GM12878 (cell line): ENCODE data around the gene PDIA5. TPM values are rescaled to one million over a fixed set of nuclear protein-coding genes. Genes with fewer than 3 reads are reported as not detected.

ENCODE experiments used
- ATAC-seq: fragments of 200-7000 bp; cut with Tn5 transposase; 3 replicates; pipeline ENCODE4 v1.9.1; 2020; ENCODE audit warnings: mild to moderate bottlenecking, moderate library complexity
- BruUV-seq: library from RNA; stranded (reverse); fragments of 400-500 nt; replicated peaks from 2 replicates; lab custom pipeline; 2021; lab: Mats Ljungman, UMichigan
- CTCF ChIA-PET: fragments of 300-600 bp; sonication (Branson Sonifier 250); formaldehyde crosslinking; extraction: SDS; loops from one replicate; lab custom pipeline; 2021; ENCODE audit warnings: inconsistent platforms; lab: Yijun Ruan, JAX
- POLR2A ChIA-PET: fragments of 350-600 bp; formaldehyde crosslinking; extraction: SDS; loops from one replicate; lab custom pipeline; 2021; ENCODE audit warnings: inconsistent platforms; lab: Charles Lee
- RAD21 ChIA-PET: fragments of 300-600 bp; sonication (Branson Sonifier 250); formaldehyde crosslinking; loops from one replicate; lab custom pipeline; 2023; ENCODE audit warnings: antibody characterized with exemption; ENCODE audit not compliant: unreplicated experiment; lab: Charles Lee
- SMC1A ChIA-PET: fragments of 300-600 bp; sonication (Branson Sonifier 250); formaldehyde crosslinking; loops from one replicate; lab custom pipeline; 2023; ENCODE audit not compliant: unreplicated experiment, uncharacterized antibody; lab: Charles Lee
- DNase-seq: peaks from one replicate; pipeline ENCODE4 v3.0.0-alpha.2; 2011; ENCODE audit warnings: low read depth, low spot score
- FAIRE-seq: peaks from 3 replicates; lab custom pipeline; 2011; peaks lifted over from hg19 to GRCh38; lab: Jason Lieb, UNC
- H2AFZ ChIP-seq: 2 replicates; pipeline ENCODE4 v1.6.0; 2011; ENCODE audit warnings: low read depth, low read length, control low read depth; ENCODE audit not compliant: control insufficient read depth
- H3K27ac ChIP-seq: 2 replicates; pipeline ENCODE4 v1.5.1; 2011; ENCODE audit warnings: control low read depth; ENCODE audit not compliant: control insufficient read depth, insufficient read depth
- H3K27me3 ChIP-seq, 2 experiments: replicated peaks in 1 of 2; 2 replicates each; pipeline versions ENCODE4 v1.6.0 to v1.6.1; 2011; ENCODE audit warnings: low read length in 1 of 2; ENCODE audit not compliant: control insufficient read depth in 2 of 2, insufficient read depth in 2 of 2
- H3K36me3 ChIP-seq, 2 experiments: 2 replicates each; pipeline ENCODE4 v1.5.1; 2011; ENCODE audit warnings: low read length in 1 of 2; ENCODE audit not compliant: control insufficient read depth in 2 of 2, insufficient read depth in 2 of 2
- H3K4me1 ChIP-seq: 2 replicates; pipeline ENCODE4 v1.6.1; 2011; ENCODE audit warnings: mild to moderate bottlenecking, low read length, moderate library complexity, mixed read lengths; ENCODE audit not compliant: control insufficient read depth, insufficient read depth
- H3K4me2 ChIP-seq: 2 replicates; pipeline ENCODE4 v1.6.0; 2011; ENCODE audit warnings: control low read depth; ENCODE audit not compliant: control insufficient read depth, insufficient read depth
- H3K4me3 ChIP-seq: fragments of 200-600 bp; sonication (generic); 2 replicates; pipeline ENCODE4 v1.5.1; 2016
- H3K79me2 ChIP-seq: 2 replicates; pipeline ENCODE4 v1.6.0; 2011; ENCODE audit warnings: low read length; ENCODE audit not compliant: control insufficient read depth, insufficient read depth
- H3K9ac ChIP-seq: 2 replicates; pipeline ENCODE4 v1.8.0; 2011; ENCODE audit warnings: low read length, control low read depth, mixed read lengths; ENCODE audit not compliant: control insufficient read depth, insufficient read depth
- H3K9me3 ChIP-seq: replicated peaks from 3 replicates; pipeline ENCODE4 v1.5.1; 2011; ENCODE audit warnings: mild to moderate bottlenecking, low read length; ENCODE audit not compliant: control insufficient read depth, insufficient read depth
- H4K20me1 ChIP-seq: 2 replicates; pipeline ENCODE4 v1.6.0; 2011; ENCODE audit not compliant: control insufficient read depth, insufficient read depth
- ATF7 ChIP-seq: fragments of 450-650 bp; IDR thresholded peaks from 2 replicates; pipeline ENCODE4 v1.6.1; 2016; ENCODE audit warnings: low read depth, mild to moderate bottlenecking
- GABPA ChIP-seq: IDR thresholded peaks from 2 replicates; pipeline ENCODE4 v1.6.1; 2014; ENCODE audit warnings: antibody characterized with exemption, low read depth, mild to moderate bottlenecking, inconsistent platforms
- HCFC1 ChIP-seq: fragments of 150-350 bp; IDR thresholded peaks from 2 replicates; pipeline ENCODE4 v1.6.1; 2014; ENCODE audit warnings: low read length
- HDAC6 ChIP-seq: fragments of 200-600 bp; sonication (generic); IDR thresholded peaks from one replicate; pipeline ENCODE4 v1.8.0; 2017; ENCODE audit warnings: antibody characterized with exemption; ENCODE audit not compliant: unreplicated experiment
- NR2C1 ChIP-seq: fragments of 450-650 bp; IDR thresholded peaks from 2 replicates; pipeline ENCODE4 v1.6.1; 2017; ENCODE audit warnings: antibody characterized with exemption, mild to moderate bottlenecking, moderate library complexity
- SUPT20H ChIP-seq: IDR thresholded peaks from 2 replicates; pipeline ENCODE4 v1.6.1; 2011; ENCODE audit warnings: low read depth, mild to moderate bottlenecking, low read length, moderate library complexity, borderline replicate concordance; ENCODE audit not compliant: control insufficient read depth
- SUZ12 ChIP-seq: fragments of 200-600 bp; sonication (generic); IDR thresholded peaks from one replicate; pipeline ENCODE4 v1.6.1; 2018; ENCODE audit warnings: antibody characterized with exemption, mild to moderate bottlenecking; ENCODE audit not compliant: unreplicated experiment
- TCF3 ChIP-seq: IDR thresholded peaks from 2 replicates; pipeline ENCODE4 v1.6.1; 2012; ENCODE audit warnings: low read depth, mild to moderate bottlenecking, low read length, borderline replicate concordance; ENCODE audit not compliant: insufficient read depth
- WRNIP1 ChIP-seq: IDR thresholded peaks from 2 replicates; pipeline ENCODE4 v1.6.1; 2011; ENCODE audit warnings: low read depth, low read length, improper control_type of control experiment, borderline replicate concordance
- ZNF384 ChIP-seq: IDR thresholded peaks from 2 replicates; pipeline ENCODE4 v1.6.1; 2012; ENCODE audit warnings: low read depth, mild to moderate bottlenecking, low read length, improper control_type of control experiment, borderline replicate concordance
- WGBS: methylation state at CpG from one replicate; pipeline ENCODE4 v1.1.6; 2016; ENCODE audit warnings: low lambda C conversion rate; ENCODE audit not compliant: insufficient replicate concordance, insufficient coverage; ENCODE audit errors: missing lambda C conversion rate; 5-methylcytosine and 5-hydroxymethylcytosine counted together
- in situ Hi-C: fragments of 300-500 bp; cut with MboI; formaldehyde crosslinking; loops from 9 replicates; pipeline ENCODE4 v1.14.3; 2018; ENCODE audit warnings: mixed read lengths
- intact Hi-C: fragments of 100-400 bp; cut with micrococcal nuclease; formaldehyde crosslinking; loops from one replicate; pipeline ENCODE4 v1.14.2; 2022; ENCODE audit not compliant: unreplicated experiment
- polyA plus RNA-seq, 11 experiments: library from polyadenylated mRNA; depleted of rRNA in 4 of 11; unstranded in 6 of 11; stranded (reverse) in 5 of 11; fragments of >200 nt; fragmentation: Nextera tagmentation in 4 of 11; fragmentation: Illumina TruSeq in 1 of 11; extraction: Ambion mirVana in 4 of 11; extraction: Trizol in 1 of 11; gene quantifications; 1 replicate in 1 of 11; 2 replicates in 10 of 11; pipeline versions ENCODE4 v1.2.1 to v1.2.3, GENCODE V29; 2011 to 2016; ENCODE audit warnings: inconsistent platforms in 2 of 11, missing spikeins in 2 of 11, low read depth in 1 of 11
- total RNA-seq, 4 experiments: library from RNA; depleted of rRNA in 3 of 4; stranded (reverse); fragments of >200 nt in 3 of 4; fragmentation: Illumina TruSeq in 1 of 4; extraction: Trizol in 1 of 4; gene quantifications; 2 replicates each; pipeline versions ENCODE4 v1.2.1 to v1.2.3, GENCODE V29; 2013 to 2021
- TF ChIP-seq, protein P1 (sequence below): IDR thresholded peaks from 2 replicates; pipeline ENCODE4 v1.6.1; 2012; ENCODE audit warnings: mild to moderate bottlenecking, low read depth, low read length
- TF ChIP-seq, protein P2 (sequence below): IDR thresholded peaks from 2 replicates; pipeline ENCODE4 v1.6.1; 2011; ENCODE audit warnings: borderline replicate concordance, low read depth, mild to moderate bottlenecking, moderate library complexity, mixed read lengths, low read length; ENCODE audit not compliant: insufficient read depth; ENCODE audit errors: extremely low read length
- TF ChIP-seq, protein P3 (sequence below): fragments of 150-350 bp; IDR thresholded peaks from 2 replicates; pipeline ENCODE4 v1.6.1; 2016; ENCODE audit warnings: low read depth, low read length
- TF ChIP-seq, protein P4 (sequence below): IDR thresholded peaks from 2 replicates; pipeline ENCODE4 v1.6.1; 2012; ENCODE audit warnings: low read length, inconsistent platforms

PDIA5 gene
- total and polyA plus RNA-seq, 10 of the 15 experiments (the other 5 are each of a cell fraction or from before 2014, with no cell fraction given) = 4.1 to 24.8 (median 19.2) TPM

DNA sequence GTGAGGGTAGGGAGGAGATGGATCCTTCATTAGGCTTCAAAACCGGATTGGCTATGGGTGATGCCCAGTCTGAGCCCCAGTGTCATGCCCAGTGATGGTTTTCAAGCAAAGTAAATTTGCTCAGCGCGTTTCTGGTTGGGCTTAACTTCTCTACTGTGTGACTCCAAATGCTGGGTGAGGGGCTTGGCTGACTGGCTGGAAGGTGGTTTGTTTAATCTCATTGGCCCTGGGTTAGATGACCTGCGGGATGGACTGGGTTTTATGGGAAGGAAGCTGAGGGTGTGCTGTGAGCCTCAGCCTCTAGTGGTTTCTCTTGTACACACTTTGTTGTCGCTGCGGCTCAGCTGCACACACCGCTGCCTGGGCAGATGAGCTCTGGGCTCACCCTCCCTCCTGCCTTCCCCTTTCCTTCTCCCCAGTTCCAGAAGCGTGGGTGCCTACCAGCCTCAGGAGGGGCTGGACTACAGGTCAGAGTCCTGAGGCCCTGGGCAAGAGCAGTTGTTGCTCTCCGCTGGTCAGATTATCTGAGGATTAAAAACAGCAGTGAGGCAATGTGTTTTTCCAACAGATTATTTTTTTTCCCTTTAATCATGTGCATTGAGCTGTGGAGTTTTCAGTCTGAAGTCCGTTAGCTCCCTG lies 18.6 kb downstream of the PDIA5 start:
- no peaks in the 10 kb centered on the region; the same call in 1 of the 2 replicates for H4K20me1 ChIP-seq
- H3K79me2 ChIP-seq = peaks cover 39% of the 10 kb centered on the region
- H3K4me1 ChIP-seq = peaks cover 22% of the 10 kb centered on the region
- H3K27me3 ChIP-seq = no peaks in the 10 kb centered on the region
- no peak overlapping the region for H3K4me3 ChIP-seq
- 80% methylated on average over 10 of the region's 10 CpGs for WGBS
- H3K9me3 ChIP-seq = no peaks in the 10 kb centered on the region
- peaks cover 0 to 4% of the 10 kb centered on the region in 2 experiments; a peak in 3 of 4 replicates for H3K36me3 ChIP-seq
- ATAC-seq (no peak), FAIRE-seq (no peak), DNase-seq (no peak)
- no TSS peak for BruUV-seq
- H3K27ac ChIP-seq = no peak overlapping the region
- H3K9ac ChIP-seq = no peak overlapping the region
- no peak overlapping the region for H3K4me2 ChIP-seq
- in situ Hi-C loops = no loop called here
- ChIA-PET SMC1A (no interaction called here), CTCF (interaction anchor here (0.9 kb wide), 1 partner anchor 13 kb away, joined by 3 read pairs; no protein-coding TSS in a partner anchor), POLR2A (interaction anchor here (1.4 kb wide), 1 partner anchor 8 kb away, joined by 5 read pairs; no protein-coding TSS in a partner anchor), RAD21 (no interaction called here)
- H2AFZ ChIP-seq = no peak overlapping the region
- TF ChIP-seq GABPA (no peak), HCFC1 (no peak), NR2C1 (no peak), ZNF384 (no peak), SUZ12 (no peak), SUPT20H (no peak), TCF3 (no peak), ATF7 (no peak), WRNIP1 (no peak), HDAC6 (no peak)
- TF ChIP-seq, protein P1, sequence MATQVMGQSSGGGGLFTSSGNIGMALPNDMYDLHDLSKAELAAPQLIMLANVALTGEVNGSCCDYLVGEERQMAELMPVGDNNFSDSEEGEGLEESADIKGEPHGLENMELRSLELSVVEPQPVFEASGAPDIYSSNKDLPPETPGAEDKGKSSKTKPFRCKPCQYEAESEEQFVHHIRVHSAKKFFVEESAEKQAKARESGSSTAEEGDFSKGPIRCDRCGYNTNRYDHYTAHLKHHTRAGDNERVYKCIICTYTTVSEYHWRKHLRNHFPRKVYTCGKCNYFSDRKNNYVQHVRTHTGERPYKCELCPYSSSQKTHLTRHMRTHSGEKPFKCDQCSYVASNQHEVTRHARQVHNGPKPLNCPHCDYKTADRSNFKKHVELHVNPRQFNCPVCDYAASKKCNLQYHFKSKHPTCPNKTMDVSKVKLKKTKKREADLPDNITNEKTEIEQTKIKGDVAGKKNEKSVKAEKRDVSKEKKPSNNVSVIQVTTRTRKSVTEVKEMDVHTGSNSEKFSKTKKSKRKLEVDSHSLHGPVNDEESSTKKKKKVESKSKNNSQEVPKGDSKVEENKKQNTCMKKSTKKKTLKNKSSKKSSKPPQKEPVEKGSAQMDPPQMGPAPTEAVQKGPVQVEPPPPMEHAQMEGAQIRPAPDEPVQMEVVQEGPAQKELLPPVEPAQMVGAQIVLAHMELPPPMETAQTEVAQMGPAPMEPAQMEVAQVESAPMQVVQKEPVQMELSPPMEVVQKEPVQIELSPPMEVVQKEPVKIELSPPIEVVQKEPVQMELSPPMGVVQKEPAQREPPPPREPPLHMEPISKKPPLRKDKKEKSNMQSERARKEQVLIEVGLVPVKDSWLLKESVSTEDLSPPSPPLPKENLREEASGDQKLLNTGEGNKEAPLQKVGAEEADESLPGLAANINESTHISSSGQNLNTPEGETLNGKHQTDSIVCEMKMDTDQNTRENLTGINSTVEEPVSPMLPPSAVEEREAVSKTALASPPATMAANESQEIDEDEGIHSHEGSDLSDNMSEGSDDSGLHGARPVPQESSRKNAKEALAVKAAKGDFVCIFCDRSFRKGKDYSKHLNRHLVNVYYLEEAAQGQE = no peak
- TF ChIP-seq, protein P2, sequence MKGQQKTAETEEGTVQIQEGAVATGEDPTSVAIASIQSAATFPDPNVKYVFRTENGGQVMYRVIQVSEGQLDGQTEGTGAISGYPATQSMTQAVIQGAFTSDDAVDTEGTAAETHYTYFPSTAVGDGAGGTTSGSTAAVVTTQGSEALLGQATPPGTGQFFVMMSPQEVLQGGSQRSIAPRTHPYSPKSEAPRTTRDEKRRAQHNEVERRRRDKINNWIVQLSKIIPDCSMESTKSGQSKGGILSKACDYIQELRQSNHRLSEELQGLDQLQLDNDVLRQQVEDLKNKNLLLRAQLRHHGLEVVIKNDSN = no peak
- TF ChIP-seq, protein P3, sequence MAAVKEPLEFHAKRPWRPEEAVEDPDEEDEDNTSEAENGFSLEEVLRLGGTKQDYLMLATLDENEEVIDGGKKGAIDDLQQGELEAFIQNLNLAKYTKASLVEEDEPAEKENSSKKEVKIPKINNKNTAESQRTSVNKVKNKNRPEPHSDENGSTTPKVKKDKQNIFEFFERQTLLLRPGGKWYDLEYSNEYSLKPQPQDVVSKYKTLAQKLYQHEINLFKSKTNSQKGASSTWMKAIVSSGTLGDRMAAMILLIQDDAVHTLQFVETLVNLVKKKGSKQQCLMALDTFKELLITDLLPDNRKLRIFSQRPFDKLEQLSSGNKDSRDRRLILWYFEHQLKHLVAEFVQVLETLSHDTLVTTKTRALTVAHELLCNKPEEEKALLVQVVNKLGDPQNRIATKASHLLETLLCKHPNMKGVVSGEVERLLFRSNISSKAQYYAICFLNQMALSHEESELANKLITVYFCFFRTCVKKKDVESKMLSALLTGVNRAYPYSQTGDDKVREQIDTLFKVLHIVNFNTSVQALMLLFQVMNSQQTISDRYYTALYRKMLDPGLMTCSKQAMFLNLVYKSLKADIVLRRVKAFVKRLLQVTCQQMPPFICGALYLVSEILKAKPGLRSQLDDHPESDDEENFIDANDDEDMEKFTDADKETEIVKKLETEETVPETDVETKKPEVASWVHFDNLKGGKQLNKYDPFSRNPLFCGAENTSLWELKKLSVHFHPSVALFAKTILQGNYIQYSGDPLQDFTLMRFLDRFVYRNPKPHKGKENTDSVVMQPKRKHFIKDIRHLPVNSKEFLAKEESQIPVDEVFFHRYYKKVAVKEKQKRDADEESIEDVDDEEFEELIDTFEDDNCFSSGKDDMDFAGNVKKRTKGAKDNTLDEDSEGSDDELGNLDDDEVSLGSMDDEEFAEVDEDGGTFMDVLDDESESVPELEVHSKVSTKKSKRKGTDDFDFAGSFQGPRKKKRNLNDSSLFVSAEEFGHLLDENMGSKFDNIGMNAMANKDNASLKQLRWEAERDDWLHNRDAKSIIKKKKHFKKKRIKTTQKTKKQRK = no peak
- TF ChIP-seq, protein P4, sequence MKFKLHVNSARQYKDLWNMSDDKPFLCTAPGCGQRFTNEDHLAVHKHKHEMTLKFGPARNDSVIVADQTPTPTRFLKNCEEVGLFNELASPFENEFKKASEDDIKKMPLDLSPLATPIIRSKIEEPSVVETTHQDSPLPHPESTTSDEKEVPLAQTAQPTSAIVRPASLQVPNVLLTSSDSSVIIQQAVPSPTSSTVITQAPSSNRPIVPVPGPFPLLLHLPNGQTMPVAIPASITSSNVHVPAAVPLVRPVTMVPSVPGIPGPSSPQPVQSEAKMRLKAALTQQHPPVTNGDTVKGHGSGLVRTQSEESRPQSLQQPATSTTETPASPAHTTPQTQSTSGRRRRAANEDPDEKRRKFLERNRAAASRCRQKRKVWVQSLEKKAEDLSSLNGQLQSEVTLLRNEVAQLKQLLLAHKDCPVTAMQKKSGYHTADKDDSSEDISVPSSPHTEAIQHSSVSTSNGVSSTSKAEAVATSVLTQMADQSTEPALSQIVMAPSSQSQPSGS = no peak
- intact Hi-C loops = no loop called here
